Activated CD8-positive, alpha-beta T cell treated with anti-CD3 and anti-CD28 coated beads for 36 hours (primary cell): ENCODE data around the gene SMIM21. TPM values are rescaled to one million over a fixed set of nuclear protein-coding genes. Genes with fewer than 3 reads are reported as not detected.

Experiments used
- ATAC-seq: fragments of 200-7000 bp; cut with Tn5 transposase; one replicate; pipeline ENCODE4 v1.10.0; 2021; ENCODE audit warnings: mild to moderate bottlenecking, moderate library complexity
- CTCF ChIA-PET: fragments of 350-600 bp; sonication (Branson Sonifier 250); formaldehyde crosslinking; loops from one replicate; lab custom pipeline; 2021; ENCODE audit warnings: antibody characterized with exemption; lab: Charles Lee
- POLR2A ChIA-PET: fragments of 350-600 bp; sonication (Branson Sonifier 250); formaldehyde crosslinking; loops from one replicate; lab custom pipeline; 2021; ENCODE audit warnings: antibody characterized with exemption; lab: Charles Lee
- DNase-seq: peaks from one replicate; pipeline ENCODE4 v3.0.0-alpha.2; 2020
- H3K27ac Mint-ChIP-seq: one replicate; pipeline ENCODE4 v1.8.0; 2021; ENCODE audit warnings: mild to moderate bottlenecking, mixed read lengths
- H3K27me3 Mint-ChIP-seq: one replicate; pipeline ENCODE4 v1.8.0; 2021; ENCODE audit warnings: mixed read lengths
- H3K36me3 Mint-ChIP-seq: one replicate; pipeline ENCODE4 v1.8.0; 2021; ENCODE audit warnings: low read depth, mixed read lengths
- H3K4me1 Mint-ChIP-seq: one replicate; pipeline ENCODE4 v1.8.0; 2021; ENCODE audit warnings: low read depth, mixed read lengths
- H3K4me3 Mint-ChIP-seq: one replicate; pipeline ENCODE4 v1.8.0; 2021; ENCODE audit warnings: mild to moderate bottlenecking, moderate library complexity, mixed read lengths
- H3K9me3 Mint-ChIP-seq: one replicate; pipeline ENCODE4 v1.8.0; 2021; ENCODE audit warnings: mixed read lengths
- intact Hi-C: fragments of 100-400 bp; cut with micrococcal nuclease; formaldehyde crosslinking; loops from one replicate; pipeline ENCODE4 v1.10.0; 2022
- total RNA-seq, 2 experiments: library from RNA; stranded (reverse); gene quantifications; one replicate each; pipeline ENCODE4 v1.2.3, GENCODE V29; 2021
- TF ChIP-seq, protein P1 (sequence below): fragments of 200-600 bp; IDR thresholded peaks from one replicate; pipeline ENCODE4 v1.8.0; 2022; ENCODE audit warnings: antibody characterized with exemption, mild to moderate bottlenecking

The SMIM21 gene
- total RNA-seq, 2 experiments from 2014 or later: not detected

DNA sequence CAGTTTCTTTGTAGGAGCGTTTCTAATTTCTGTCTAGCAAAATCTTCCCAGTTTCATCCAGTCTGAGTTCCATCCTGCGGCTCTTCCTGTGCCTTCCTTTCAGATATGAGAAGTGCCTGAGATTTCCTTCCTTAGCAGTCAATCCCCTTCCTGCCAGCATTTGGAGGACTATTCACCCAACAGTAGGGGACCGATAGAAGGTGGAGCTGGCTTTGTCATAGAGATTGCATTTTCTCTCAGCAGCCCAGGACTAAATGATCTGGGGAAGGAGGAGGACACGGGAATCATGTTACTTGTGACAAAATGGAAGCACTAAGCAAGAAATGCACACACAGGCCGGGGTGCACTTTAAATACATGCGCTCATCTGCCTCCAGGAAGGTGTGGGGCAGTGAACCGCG is 5.6 kb upstream of the SMIM21 start:
- peaks cover 4% of the 10 kb centered on the region for H3K27me3 Mint-ChIP-seq
- H3K9me3 Mint-ChIP-seq: no peaks in the 10 kb centered on the region
- no peaks in the 10 kb centered on the region for H3K36me3 Mint-ChIP-seq
- no peaks in the 10 kb centered on the region for H3K4me1 Mint-ChIP-seq
- CTCF ChIA-PET: no interaction called here
- TF ChIP-seq, protein P1, sequence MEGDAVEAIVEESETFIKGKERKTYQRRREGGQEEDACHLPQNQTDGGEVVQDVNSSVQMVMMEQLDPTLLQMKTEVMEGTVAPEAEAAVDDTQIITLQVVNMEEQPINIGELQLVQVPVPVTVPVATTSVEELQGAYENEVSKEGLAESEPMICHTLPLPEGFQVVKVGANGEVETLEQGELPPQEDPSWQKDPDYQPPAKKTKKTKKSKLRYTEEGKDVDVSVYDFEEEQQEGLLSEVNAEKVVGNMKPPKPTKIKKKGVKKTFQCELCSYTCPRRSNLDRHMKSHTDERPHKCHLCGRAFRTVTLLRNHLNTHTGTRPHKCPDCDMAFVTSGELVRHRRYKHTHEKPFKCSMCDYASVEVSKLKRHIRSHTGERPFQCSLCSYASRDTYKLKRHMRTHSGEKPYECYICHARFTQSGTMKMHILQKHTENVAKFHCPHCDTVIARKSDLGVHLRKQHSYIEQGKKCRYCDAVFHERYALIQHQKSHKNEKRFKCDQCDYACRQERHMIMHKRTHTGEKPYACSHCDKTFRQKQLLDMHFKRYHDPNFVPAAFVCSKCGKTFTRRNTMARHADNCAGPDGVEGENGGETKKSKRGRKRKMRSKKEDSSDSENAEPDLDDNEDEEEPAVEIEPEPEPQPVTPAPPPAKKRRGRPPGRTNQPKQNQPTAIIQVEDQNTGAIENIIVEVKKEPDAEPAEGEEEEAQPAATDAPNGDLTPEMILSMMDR: no peak
- H3K27ac Mint-ChIP-seq: no peak overlapping the region
- intact Hi-C loops: no loop called here
- DNase-seq (no peak), ATAC-seq (no peak)
- POLR2A ChIA-PET: interaction anchor here (1.0 kb wide), 1 partner anchor 24 kb away, joined by 3 read pairs; no protein-coding TSS in a partner anchor
- H3K4me3 Mint-ChIP-seq: no peak overlapping the region

DNA sequence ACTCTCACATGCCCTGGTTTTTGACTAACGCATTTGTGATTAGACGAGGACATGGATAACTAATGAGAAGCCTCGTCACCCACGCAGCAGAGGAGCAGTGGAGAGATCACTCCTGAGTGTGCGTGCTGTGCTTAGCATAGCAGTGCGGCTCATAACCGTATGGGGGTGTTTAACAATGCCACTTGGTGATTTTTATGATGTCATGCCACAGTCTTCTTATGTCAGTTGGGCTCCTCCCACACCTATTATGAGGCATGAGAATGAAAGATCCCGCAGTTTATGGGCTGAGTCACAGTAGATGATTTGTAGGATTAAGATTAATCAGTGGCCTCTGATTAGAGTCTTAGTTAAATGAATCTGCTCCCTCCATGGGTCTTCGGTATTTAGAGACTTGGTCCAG is 2.5 kb upstream of the SMIM21 start:
- no peak for DNase-seq
- TF ChIP-seq, protein P1: no peak
- H3K4me1 Mint-ChIP-seq: no peaks in the 10 kb centered on the region
- no peak overlapping the region for H3K4me3 Mint-ChIP-seq
- peaks cover 2% of the 10 kb centered on the region for H3K27me3 Mint-ChIP-seq
- POLR2A ChIA-PET: no interaction called here
- CTCF ChIA-PET: no interaction called here
- no peak for ATAC-seq
- H3K9me3 Mint-ChIP-seq: no peaks in the 10 kb centered on the region
- H3K36me3 Mint-ChIP-seq: no peaks in the 10 kb centered on the region
- intact Hi-C loops: no loop called here
- H3K27ac Mint-ChIP-seq: no peak overlapping the region

- H3K27ac Mint-ChIP-seq: no peak overlapping the region
- no peak for ATAC-seq
- H3K4me3 Mint-ChIP-seq: no peak overlapping the region
- H3K27me3 Mint-ChIP-seq: peaks cover 7% of the 10 kb centered on the region
- POLR2A ChIA-PET: no interaction called here
- H3K9me3 Mint-ChIP-seq: no peaks in the 10 kb centered on the region
- H3K4me1 Mint-ChIP-seq: no peaks in the 10 kb centered on the region
- H3K36me3 Mint-ChIP-seq: no peaks in the 10 kb centered on the region
- CTCF ChIA-PET: no interaction called here
- TF ChIP-seq, protein P1: no peak
- DNase-seq: no peak
- intact Hi-C loops: no loop called here
These were observed 987 bp upstream of the SMIM21 start for GRCh38 chr18:75428490-75428889.

- TF ChIP-seq, protein P1: no peak
- Mint-ChIP-seq H3K9me3 (peaks cover 6% of the 10 kb centered on the region), H3K27ac (no peak overlapping the region), H3K4me1 (no peaks in the 10 kb centered on the region), H3K36me3 (no peaks in the 10 kb centered on the region), H3K4me3 (no peak overlapping the region), H3K27me3 (peaks cover 6% of the 10 kb centered on the region)
- no peak for DNase-seq
- CTCF ChIA-PET: no interaction called here
- intact Hi-C loops: no loop called here
- POLR2A ChIA-PET: no interaction called here
- no peak for ATAC-seq
These were observed 5.1 kb downstream of the SMIM21 start for GRCh38 chr18:75422341-75422910.

GRCh38 chr18:75421656-75422055 is 5.8 kb downstream of the SMIM21 start:
- POLR2A ChIA-PET: no interaction called here

More at GRCh38 chr18:75421656-75422055, 5.8 kb downstream of the SMIM21 start:
- no peak for ATAC-seq
- Mint-ChIP-seq H3K4me1 (no peaks in the 10 kb centered on the region), H3K4me3 (no peak overlapping the region), H3K9me3 (peaks cover 6% of the 10 kb centered on the region), H3K27me3 (peaks cover 6% of the 10 kb centered on the region), H3K27ac (no peak overlapping the region), H3K36me3 (no peaks in the 10 kb centered on the region)
- CTCF ChIA-PET: no interaction called here
- TF ChIP-seq, protein P1: no peak
- no peak for DNase-seq
- intact Hi-C loops: no loop called here
